GM13976 (cell line): ENCODE measurements around the gene DAGLA.

Experiments
- DNase-seq: peaks from one replicate; pipeline ENCODE4 v3.0.0; 2012; ENCODE audit warnings: low spot score
- in situ Hi-C: fragments of 300-500 bp; cut with MboI; formaldehyde crosslinking; loops from one replicate; pipeline ENCODE4 v1.12.0; 2022; ENCODE audit warnings: low sequenced_read_pairs, mixed read lengths, inconsistent platforms; ENCODE audit not compliant: unreplicated experiment
- TF ChIP-seq, protein P1 (sequence below): IDR thresholded peaks from 2 replicates; pipeline ENCODE4 v1.5.1; 2012; ENCODE audit warnings: borderline replicate concordance, mild to moderate bottlenecking; ENCODE audit not compliant: insufficient read depth; ENCODE audit errors: extremely low read depth, missing control alignments, control extremely low read depth

DAGLA gene

DNA sequence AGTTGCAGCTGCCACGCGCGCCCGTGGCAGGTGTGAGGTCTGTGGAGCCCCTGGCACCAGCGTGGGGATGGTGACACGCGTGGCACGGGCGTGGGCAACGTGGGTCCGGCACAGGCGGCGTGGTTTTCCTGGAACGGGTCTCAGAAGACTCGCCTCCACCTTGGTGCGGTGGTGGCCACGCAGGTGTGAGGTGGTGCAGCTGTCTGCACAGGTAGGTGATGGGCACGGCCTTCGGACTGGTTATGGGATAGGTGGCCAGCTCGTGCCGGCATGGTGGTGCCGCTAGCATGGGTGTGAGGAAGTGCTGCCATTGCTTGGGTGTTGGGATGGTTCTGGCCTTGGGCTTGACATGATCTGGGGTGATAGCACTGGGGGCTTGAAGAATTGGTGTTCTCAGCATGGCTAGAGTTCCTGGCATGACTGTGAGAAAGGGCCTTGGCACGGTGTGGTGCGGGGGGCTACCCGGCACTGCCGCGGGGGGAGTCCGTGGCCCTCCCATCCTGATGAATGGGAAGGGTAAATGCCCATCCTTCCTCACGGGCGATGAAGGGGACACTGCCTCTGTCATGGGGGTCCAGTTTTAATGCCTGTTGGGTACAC lies 531 bp downstream of the DAGLA start:
- TF ChIP-seq, protein P1, sequence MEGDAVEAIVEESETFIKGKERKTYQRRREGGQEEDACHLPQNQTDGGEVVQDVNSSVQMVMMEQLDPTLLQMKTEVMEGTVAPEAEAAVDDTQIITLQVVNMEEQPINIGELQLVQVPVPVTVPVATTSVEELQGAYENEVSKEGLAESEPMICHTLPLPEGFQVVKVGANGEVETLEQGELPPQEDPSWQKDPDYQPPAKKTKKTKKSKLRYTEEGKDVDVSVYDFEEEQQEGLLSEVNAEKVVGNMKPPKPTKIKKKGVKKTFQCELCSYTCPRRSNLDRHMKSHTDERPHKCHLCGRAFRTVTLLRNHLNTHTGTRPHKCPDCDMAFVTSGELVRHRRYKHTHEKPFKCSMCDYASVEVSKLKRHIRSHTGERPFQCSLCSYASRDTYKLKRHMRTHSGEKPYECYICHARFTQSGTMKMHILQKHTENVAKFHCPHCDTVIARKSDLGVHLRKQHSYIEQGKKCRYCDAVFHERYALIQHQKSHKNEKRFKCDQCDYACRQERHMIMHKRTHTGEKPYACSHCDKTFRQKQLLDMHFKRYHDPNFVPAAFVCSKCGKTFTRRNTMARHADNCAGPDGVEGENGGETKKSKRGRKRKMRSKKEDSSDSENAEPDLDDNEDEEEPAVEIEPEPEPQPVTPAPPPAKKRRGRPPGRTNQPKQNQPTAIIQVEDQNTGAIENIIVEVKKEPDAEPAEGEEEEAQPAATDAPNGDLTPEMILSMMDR: no peak
- no peak for DNase-seq
- in situ Hi-C loops: no loop called here

DNA sequence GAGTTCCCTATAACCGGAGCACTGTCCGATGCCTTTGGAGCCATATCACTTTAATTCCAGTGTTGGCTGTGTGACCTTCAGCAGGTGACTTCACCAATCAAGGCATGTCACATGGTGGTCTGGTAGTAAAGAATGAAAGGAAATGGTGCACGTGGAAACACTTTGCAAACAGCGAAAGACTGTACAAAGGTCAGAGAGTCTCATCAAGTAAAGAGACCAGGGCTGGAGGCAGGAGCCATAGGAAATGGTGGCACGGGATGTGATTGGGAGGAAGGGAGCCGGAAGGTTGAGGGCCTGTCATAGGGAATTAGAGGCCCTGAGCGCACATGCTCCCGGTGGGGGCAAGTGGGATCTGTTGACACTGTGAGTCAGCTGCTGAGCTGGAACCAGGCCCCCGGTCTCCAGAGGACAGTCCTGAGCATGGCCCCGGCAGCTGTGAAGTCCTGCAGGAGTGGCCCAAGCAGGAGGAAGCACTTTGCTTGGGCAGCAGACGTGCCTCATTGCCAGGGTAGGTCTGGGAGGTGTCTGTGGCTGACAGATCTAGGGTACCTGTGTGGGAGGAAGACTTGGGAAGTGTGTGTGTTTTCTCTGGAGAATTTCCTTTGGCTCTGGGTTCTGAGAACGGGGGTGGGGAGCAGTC lies 2.0 kb downstream of the DAGLA start:
- in situ Hi-C loops: no loop called here
- TF ChIP-seq, protein P1: no peak

GRCh38 chr11:61682906-61683675 lies 2.9 kb downstream of the DAGLA start:
- in situ Hi-C loops: no loop called here
- TF ChIP-seq, protein P1: no peak

More for the DNA sequence above, 2.0 kb downstream of the DAGLA start:
- no peak for DNase-seq

DNA sequence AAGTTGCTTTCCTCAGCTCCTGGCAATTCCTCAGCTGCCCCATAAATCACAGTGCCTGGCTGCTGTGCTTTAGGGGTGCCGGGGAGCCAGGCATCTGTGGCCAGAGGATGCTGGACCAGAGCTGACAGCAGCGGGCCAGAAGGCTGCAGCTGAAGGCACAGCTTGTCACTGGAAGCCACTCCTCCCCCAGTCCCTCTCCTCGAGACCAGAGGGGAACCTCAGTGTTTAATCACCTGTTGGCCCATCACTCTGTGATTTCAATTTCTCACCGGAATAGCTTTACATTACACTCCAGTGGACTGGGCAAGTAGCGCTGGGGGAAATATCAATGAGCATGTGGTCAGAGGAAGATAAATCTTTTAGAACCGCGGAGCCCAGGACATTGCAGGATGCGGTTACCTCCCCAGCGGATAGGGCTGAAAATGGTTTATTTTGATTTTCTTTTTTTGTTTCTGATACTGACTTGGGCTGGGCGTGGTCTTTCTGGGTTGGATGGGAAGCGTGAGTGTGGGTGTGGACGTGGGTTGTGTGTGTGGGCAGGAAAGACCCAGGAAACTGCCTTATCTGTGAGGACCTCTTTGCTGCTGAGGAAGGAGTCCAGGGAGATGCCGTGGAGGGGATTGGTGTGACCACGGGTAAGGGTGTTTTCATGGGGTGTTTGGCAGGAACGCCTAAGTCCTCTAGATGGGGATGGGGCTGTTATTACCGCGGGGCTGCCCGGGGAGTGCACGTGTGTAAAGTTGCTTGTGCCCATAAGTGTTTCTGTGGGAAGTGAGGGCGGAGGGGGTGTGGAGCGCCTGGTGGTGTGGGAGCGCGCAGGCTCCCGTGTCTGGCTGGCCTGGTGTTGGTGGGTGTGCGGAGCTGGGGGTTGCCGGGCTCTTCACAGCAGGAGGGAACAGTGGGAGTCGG lies 4.0 kb downstream of the DAGLA start:
- no peak for DNase-seq
- TF ChIP-seq, protein P1: no peak
- in situ Hi-C loops: no loop called here

More at GRCh38 chr11:61682906-61683675, 2.9 kb downstream of the DAGLA start:
- no peak for DNase-seq

- in situ Hi-C loops: no loop called here
Measured at GRCh38 chr11:61684870-61685616, 4.9 kb downstream of the DAGLA start.

More at GRCh38 chr11:61684870-61685616, 4.9 kb downstream of the DAGLA start:
- TF ChIP-seq, protein P1: no peak
- no peak for DNase-seq
